Measurements from ENCODE around the gene GP5. TPM values are rescaled to one million over a fixed set of nuclear protein-coding genes. Genes with fewer than 3 reads are reported as not detected.

The GP5 gene
- total and polyA plus RNA-seq, 2 experiments from 2014 or later, result 0.83 TPM; not detected in 1

GRCh38 chr3:194443901-194444300 lies 44.8 kb upstream of the GP5 start:
- Histone ChIP-seq H3K27ac (no peak overlapping the region), H3K36me3 (peaks cover 68% of the 10 kb centered on the region)

GRCh38 chr3:194440756-194441155 lies 41.7 kb upstream of the GP5 start:
- DNase-seq (ENCODE audit: low read depth in 1 of 2, low spot score in 1 of 2), result no peak
- Histone ChIP-seq H3K27ac (peak overlapping the region; percentile 67), H3K4me3 (no peak overlapping the region), H3K9me3 (ENCODE audit: low read depth) (no peaks in the 10 kb centered on the region), H3K36me3 (peaks cover 69% of the 10 kb centered on the region), H3K4me1 (ENCODE audit: low read depth) (peaks cover 17% of the 10 kb centered on the region), H3K27me3 (no peaks in the 10 kb centered on the region)
- no peak for TF ChIP-seq CTCF (IDR thresholded peaks at IDR 0.05; ENCODE audit: low read depth, low read length)

More at GRCh38 chr3:194443901-194444300, 44.8 kb upstream of the GP5 start:
- no peak for DNase-seq (ENCODE audit: low read depth in 1 of 2, low spot score in 1 of 2)
- Histone ChIP-seq H3K4me1 (ENCODE audit: low read depth) (peaks cover 17% of the 10 kb centered on the region), H3K27me3 (no peaks in the 10 kb centered on the region), H3K9me3 (ENCODE audit: low read depth) (no peaks in the 10 kb centered on the region), H3K4me3 (no peak overlapping the region)
- no peak for TF ChIP-seq CTCF (IDR thresholded peaks at IDR 0.05; ENCODE audit: low read depth, low read length)

GRCh38 chr3:194439881-194440550 lies 41.0 kb upstream of the GP5 start:
- Histone ChIP-seq H3K36me3 (peaks cover 66% of the 10 kb centered on the region), H3K27ac (peak overlapping the region; percentile 67), H3K9me3 (ENCODE audit: low read depth) (no peaks in the 10 kb centered on the region), H3K4me1 (ENCODE audit: low read depth) (peaks cover 17% of the 10 kb centered on the region), H3K4me3 (no peak overlapping the region), H3K27me3 (no peaks in the 10 kb centered on the region)
- no peak for TF ChIP-seq CTCF (IDR thresholded peaks at IDR 0.05; ENCODE audit: low read depth, low read length)
- DNase-seq (ENCODE audit: low read depth in 1 of 2, low spot score in 1 of 2), result peak in 1 of 2 donors; percentile 7

- Histone ChIP-seq H3K9me3 (ENCODE audit: low read depth) (no peaks in the 10 kb centered on the region), H3K27me3 (no peaks in the 10 kb centered on the region), H3K4me1 (ENCODE audit: low read depth) (no peaks in the 10 kb centered on the region), H3K36me3 (peaks cover 88% of the 10 kb centered on the region), H3K4me3 (no peak overlapping the region), H3K27ac (no peak overlapping the region)
- no peak for TF ChIP-seq CTCF (IDR thresholded peaks at IDR 0.05; ENCODE audit: low read depth, low read length)
- no peak for DNase-seq (ENCODE audit: low read depth in 1 of 2, low spot score in 1 of 2)
Measured at GRCh38 chr3:194434503-194434902, 35.4 kb upstream of the GP5 start.

- Histone ChIP-seq H3K36me3 (peaks cover 81% of the 10 kb centered on the region), H3K4me3 (no peak overlapping the region), H3K27me3 (no peaks in the 10 kb centered on the region), H3K4me1 (ENCODE audit: low read depth) (no peaks in the 10 kb centered on the region), H3K27ac (no peak overlapping the region), H3K9me3 (ENCODE audit: low read depth) (no peaks in the 10 kb centered on the region)
- no peak for DNase-seq (ENCODE audit: low read depth in 1 of 2, low spot score in 1 of 2)
- no peak for TF ChIP-seq CTCF (IDR thresholded peaks at IDR 0.05; ENCODE audit: low read depth, low read length)
Measured at GRCh38 chr3:194431554-194431953, 32.5 kb upstream of the GP5 start.
